ENCODE results near the gene IFIT1B. TPM values are rescaled to one million over a fixed set of nuclear protein-coding genes. Genes with fewer than 3 reads are reported as not detected.
"Not testable (repeated sequence)": the region's sequence is repeated elsewhere in the genome, so short reads cannot be mapped to it uniquely, and the experiment has no call there.

IFIT1B gene, protein sequence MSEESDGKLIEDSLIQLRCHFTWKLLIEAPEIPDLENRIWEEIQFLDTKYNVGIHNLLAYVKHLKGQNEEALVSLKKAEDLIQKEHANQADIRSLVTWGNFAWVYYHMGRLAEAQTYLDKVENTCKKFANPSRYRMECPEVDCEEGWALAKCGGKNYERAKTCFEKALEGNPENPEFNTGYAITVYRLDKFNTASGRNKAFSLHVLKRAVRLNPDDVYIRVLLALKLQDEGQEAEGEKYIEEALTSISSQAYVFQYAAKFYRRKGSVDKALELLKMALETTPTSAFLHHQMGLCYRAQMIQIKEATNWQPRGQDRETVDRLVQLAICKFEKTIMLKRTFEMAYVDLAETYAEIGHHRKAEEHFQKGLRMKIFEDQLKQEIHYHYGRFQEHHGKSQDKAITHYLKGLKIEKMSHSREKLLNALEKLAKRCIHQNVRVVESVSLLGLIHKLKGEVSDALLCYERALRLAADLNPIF
- not detected for total RNA-seq

DNA sequence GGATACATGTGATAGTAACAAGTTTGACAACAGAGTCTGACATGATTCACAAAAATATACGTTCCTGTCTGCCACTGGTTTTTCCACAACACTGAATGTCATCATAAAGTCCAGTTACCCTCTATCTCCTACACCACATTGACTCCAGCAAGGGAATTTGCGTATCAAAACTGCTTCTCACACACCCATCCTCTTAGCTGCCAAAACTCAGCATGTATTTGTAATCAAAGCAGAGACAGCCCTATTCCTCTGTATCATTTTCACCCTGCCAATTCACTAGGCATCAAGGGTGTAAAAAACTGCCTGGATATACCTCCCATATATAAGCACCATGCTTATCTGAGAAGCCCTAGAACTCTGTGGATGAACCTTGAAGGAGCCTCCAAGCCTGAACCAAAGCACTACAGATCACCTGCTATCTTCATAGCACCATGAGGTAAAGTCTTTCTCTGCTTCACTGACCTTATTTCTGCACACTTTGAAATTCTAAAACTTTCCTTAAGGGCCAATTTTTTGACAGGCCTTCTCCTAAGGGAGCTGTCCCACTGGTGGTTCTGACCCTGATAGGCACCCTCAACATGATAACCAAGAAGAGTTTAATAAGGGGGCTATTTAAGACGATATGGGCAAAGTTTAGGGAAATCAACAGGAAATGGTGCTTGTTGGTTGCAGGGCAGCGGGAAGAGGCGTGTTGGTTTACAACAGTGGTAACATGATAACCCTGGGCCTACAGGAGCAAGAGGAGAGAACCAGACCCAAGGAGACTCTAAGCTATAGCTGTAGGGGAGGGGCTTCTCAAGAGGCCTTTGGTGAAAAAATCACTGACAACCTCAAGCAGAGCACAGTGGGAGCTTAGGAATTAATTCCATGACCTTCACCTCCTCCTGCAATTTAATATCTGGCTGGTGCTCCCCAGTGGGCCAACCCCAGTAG is at the start of gene IFIT1B:
IFIT1B (plus strand) TSS at position 352 of the 933 bp plus-strand sequence; CDS start at position 432, 80 bp downstream.
- no peak within 1 kb of the TSS for H3K27ac ChIP-seq
- intact Hi-C loops (cut with DNase I), result loop anchor here (5.0 kb wide), 1 partner anchor 1361 kb away; no protein-coding TSS in a partner anchor
- TF ChIP-seq, protein P1, sequence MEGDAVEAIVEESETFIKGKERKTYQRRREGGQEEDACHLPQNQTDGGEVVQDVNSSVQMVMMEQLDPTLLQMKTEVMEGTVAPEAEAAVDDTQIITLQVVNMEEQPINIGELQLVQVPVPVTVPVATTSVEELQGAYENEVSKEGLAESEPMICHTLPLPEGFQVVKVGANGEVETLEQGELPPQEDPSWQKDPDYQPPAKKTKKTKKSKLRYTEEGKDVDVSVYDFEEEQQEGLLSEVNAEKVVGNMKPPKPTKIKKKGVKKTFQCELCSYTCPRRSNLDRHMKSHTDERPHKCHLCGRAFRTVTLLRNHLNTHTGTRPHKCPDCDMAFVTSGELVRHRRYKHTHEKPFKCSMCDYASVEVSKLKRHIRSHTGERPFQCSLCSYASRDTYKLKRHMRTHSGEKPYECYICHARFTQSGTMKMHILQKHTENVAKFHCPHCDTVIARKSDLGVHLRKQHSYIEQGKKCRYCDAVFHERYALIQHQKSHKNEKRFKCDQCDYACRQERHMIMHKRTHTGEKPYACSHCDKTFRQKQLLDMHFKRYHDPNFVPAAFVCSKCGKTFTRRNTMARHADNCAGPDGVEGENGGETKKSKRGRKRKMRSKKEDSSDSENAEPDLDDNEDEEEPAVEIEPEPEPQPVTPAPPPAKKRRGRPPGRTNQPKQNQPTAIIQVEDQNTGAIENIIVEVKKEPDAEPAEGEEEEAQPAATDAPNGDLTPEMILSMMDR (IDR thresholded peaks at IDR 0.05), result no peak
- TF ChIP-seq POLR2AphosphoS5 (IDR thresholded peaks at IDR 0.05; ENCODE audit: insufficient read depth in 1 of 2, low read depth in 1 of 2) (no peak), POLR2A (IDR thresholded peaks at IDR 0.05) (no peak)
- no peaks in the 10 kb centered on the region for H3K36me3 ChIP-seq
- DNase-seq (ENCODE audit: extremely low spot score in 2 of 2), result no peak
- no peak within 1 kb of the TSS for H3K4me3 ChIP-seq
- H3K9me3 ChIP-seq, result no peaks in the 10 kb centered on the region
- H3K27me3 ChIP-seq, result no peaks in the 10 kb centered on the region
- H3K4me1 ChIP-seq, result peaks cover 19% of the 10 kb centered on the region

DNA sequence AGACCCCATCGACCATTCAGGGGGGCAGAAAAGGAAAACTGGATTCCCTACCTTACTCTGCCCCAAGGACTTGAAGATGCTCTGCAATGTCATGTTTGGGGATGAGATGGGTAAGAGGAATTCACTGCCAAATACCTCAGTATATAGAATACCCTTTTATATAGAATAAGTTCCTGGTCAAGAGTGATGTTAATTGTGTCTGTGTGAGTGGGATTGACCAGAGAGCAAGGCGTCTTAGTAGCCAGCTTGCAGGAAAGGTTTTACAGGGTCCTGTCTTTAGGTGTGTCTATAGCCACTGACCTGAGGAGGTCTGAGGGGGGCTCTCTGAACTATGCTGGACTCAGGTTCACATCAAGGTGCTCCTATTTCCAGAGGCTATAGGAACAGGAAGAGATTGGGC is 48.7 kb upstream of the IFIT1B start:
- Histone ChIP-seq H3K4me3 (peak overlapping the region; percentile 43 to 47), H3K4me1 (peaks cover 67% of the 10 kb centered on the region)
- intact Hi-C loops (cut with DNase I), result no loop called here

DNA sequence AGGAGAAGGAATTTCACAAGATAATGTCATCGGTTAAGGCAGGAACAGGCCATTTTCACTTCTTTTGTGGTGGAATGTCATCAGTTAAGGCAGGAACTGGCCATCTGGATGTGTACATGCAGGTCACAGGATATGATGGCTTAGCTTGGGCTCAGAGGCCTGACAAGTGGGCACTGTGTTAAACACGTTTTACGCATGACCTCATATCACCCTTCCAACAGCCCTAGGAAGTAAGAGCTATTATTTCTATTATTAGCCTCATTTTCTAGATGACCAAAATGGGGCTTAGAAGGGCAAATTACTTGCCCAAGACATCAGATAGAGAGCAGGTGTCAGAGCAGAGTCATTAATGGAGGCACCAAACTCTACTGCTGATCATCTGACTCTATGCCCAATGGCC is 47.8 kb upstream of the IFIT1B start:
- H3K9me3 ChIP-seq; intact Hi-C loops (cut with DNase I); H3K4me3 ChIP-seq; DNase-seq (ENCODE audit: extremely low spot score in 2 of 2); H3K27me3 ChIP-seq; H3K36me3 ChIP-seq: not testable (repeated sequence)
- Histone ChIP-seq H3K27ac (peak overlapping the region; percentile 79), H3K4me1 (peaks cover 68% of the 10 kb centered on the region)

More for the DNA sequence above, 48.7 kb upstream of the IFIT1B start:
- Histone ChIP-seq H3K9me3 (no peaks in the 10 kb centered on the region), H3K27ac (peak overlapping the region; percentile 85), H3K27me3 (no peaks in the 10 kb centered on the region), H3K36me3 (no peaks in the 10 kb centered on the region)
- DNase-seq (ENCODE audit: extremely low spot score in 2 of 2), result no peak
- TF ChIP-seq, protein P1 (IDR thresholded peaks at IDR 0.05), result no peak
- TF ChIP-seq POLR2A (IDR thresholded peaks at IDR 0.05) (no peak), POLR2AphosphoS5 (IDR thresholded peaks at IDR 0.05; ENCODE audit: insufficient read depth in 1 of 2, low read depth in 1 of 2) (no peak)

DNA sequence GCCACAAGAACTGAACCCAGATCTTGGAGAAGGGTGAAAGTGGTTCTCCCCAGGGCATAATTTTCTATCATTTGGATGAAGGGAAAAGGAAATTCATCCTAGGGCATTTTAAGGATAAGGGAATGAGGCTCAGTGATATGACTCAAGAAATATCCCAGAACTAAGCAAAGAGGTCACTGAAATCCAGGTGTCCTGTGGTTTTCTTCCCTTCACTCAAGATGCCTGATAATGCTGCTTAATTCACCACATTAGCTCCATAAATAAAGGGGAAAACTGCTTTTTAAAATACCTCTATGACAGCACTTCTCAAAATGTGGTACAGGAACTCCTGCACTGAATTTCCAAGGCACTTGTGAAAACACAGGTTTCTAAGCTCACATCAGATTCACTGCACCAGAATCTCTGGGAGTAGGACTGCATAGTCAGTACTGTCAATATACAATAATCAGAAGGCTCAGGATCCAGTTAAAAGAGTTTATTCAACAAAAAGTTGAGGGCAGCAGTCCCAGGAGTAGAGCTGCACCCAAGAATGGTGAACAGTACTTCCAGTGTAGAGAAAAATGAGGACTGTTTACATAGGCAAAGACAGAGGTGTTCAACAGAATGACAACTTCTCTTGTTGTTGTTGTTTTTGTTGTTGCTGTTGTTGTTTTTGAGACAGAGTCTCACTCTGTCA is 47.2 kb upstream of the IFIT1B start:
- no peak for DNase-seq (ENCODE audit: extremely low spot score in 2 of 2)
- Histone ChIP-seq H3K36me3 (no peaks in the 10 kb centered on the region), H3K27me3 (no peaks in the 10 kb centered on the region), H3K9me3 (no peaks in the 10 kb centered on the region), H3K4me3 (no peak overlapping the region), H3K4me1 (peaks cover 68% of the 10 kb centered on the region), H3K27ac (peak overlapping the region; percentile 79)
- TF ChIP-seq, protein P1 (IDR thresholded peaks at IDR 0.05), result no peak
- TF ChIP-seq POLR2AphosphoS5 (IDR thresholded peaks at IDR 0.05; ENCODE audit: insufficient read depth in 1 of 2, low read depth in 1 of 2), result no peak
- no peak for TF ChIP-seq POLR2A (IDR thresholded peaks at IDR 0.05)
- intact Hi-C loops (cut with DNase I), result no loop called here

DNA sequence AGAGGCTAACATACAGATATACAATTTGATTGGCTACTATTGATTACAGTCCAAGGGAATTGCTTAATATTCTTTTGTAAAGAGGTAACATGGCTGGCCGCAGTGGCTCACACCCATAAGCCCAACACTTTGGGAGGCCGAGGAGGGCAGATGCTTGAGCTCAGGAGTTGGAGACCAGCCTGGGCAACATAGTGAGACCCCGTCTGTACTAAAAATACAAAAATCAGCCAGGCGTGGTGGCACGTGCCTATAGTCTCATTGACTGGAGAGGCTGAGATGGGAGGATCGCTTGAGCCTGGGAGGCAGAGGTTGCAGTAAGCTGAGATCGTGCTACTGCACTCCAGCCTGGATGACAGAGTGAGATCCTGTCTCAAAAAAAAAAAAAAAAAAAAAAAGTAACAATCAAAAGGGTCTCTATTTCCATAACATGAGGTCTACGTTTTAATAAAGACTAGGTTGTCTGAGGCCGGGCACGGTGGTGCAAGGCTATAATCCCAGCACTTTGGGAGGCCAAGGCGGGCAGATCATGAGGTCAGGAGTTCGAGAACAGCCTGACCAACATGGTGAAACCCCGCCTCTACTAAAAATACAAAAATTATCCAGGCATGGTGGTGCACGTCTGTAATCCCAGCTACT is 46.3 kb upstream of the IFIT1B start:
- DNase-seq (ENCODE audit: extremely low spot score in 2 of 2); H3K9me3 ChIP-seq; H3K27me3 ChIP-seq; intact Hi-C loops (cut with DNase I); H3K36me3 ChIP-seq: not testable (repeated sequence)
- Histone ChIP-seq H3K4me1 (peaks cover 64% of the 10 kb centered on the region), H3K4me3 (peak overlapping the region; percentile 4 to 34), H3K27ac (peak overlapping the region; percentile 79)

All from vagina (tissue), 2 donors.